HepG2 (cell line): ENCODE data around the gene VAC14. TPM values are rescaled to one million over a fixed set of nuclear protein-coding genes. Genes with fewer than 3 reads are reported as not detected.

Source experiments
- BCL6 ChIP-seq: IDR thresholded peaks from 2 replicates; pipeline ENCODE4 v1.6.1; 2016; ENCODE audit warnings: missing genetic modification reagents, missing compliant biosample characterization
- CTCF ChIP-seq: sonication (generic); formaldehyde crosslinking; IDR thresholded peaks from 2 replicates; pipeline ENCODE4 v1.5.0; 2020; ENCODE audit warnings: mild to moderate bottlenecking, missing genetic modification reagents, moderate library complexity
- FOSL1 ChIP-seq: sonication (generic); formaldehyde crosslinking; IDR thresholded peaks from 2 replicates; pipeline ENCODE4 v1.9.0; 2021; ENCODE audit warnings: missing genetic modification reagents, borderline replicate concordance
- FOXJ3 ChIP-seq: sonication (generic); formaldehyde crosslinking; IDR thresholded peaks from 2 replicates; pipeline ENCODE4 v1.4.0; 2020; ENCODE audit warnings: missing genetic modification reagents, mild to moderate bottlenecking, borderline replicate concordance
- GLMP ChIP-seq: sonication (generic); formaldehyde crosslinking; IDR thresholded peaks from 2 replicates; pipeline ENCODE4 v1.9.0; 2021; ENCODE audit warnings: missing genetic modification reagents, mild to moderate bottlenecking, borderline replicate concordance
- HMG20B ChIP-seq: conservative IDR thresholded peaks from 2 replicates; pipeline ENCODE4 v1.6.1; 2016; ENCODE audit warnings: missing genetic modification reagents, missing compliant biosample characterization
- HOXA3 ChIP-seq: sonication (generic); formaldehyde crosslinking; IDR thresholded peaks from 2 replicates; pipeline ENCODE4 v1.5.0; 2020; ENCODE audit warnings: missing genetic modification reagents
- JARID2 ChIP-seq: sonication (generic); formaldehyde crosslinking; IDR thresholded peaks from 2 replicates; pipeline ENCODE4 v1.8.1; 2023; ENCODE audit warnings: missing genetic modification reagents, inconsistent platforms; ENCODE audit not compliant: insufficient replicate concordance
- JDP2 ChIP-seq: sonication (generic); formaldehyde crosslinking; IDR thresholded peaks from 2 replicates; pipeline ENCODE4 v1.8.1; 2022; ENCODE audit warnings: missing genetic modification reagents, borderline replicate concordance
- KLF13 ChIP-seq: sonication (generic); formaldehyde crosslinking; IDR thresholded peaks from 2 replicates; pipeline ENCODE4 v1.4.0; 2020; ENCODE audit warnings: mild to moderate bottlenecking, missing genetic modification reagents
- LRRFIP1 ChIP-seq: sonication (generic); formaldehyde crosslinking; conservative IDR thresholded peaks from 2 replicates; pipeline ENCODE4 v1.4.0; 2020; ENCODE audit warnings: missing genetic modification reagents
- MYC ChIP-seq: sonication (generic); formaldehyde crosslinking; IDR thresholded peaks from 2 replicates; pipeline ENCODE4 v1.9.0; 2021; ENCODE audit warnings: missing genetic modification reagents, borderline replicate concordance
- NAIF1 ChIP-seq: sonication (generic); formaldehyde crosslinking; IDR thresholded peaks from 2 replicates; pipeline ENCODE4 v1.5.0; 2020; ENCODE audit warnings: mild to moderate bottlenecking, missing genetic modification reagents, borderline replicate concordance
- NFKB2 ChIP-seq: sonication (generic); formaldehyde crosslinking; IDR thresholded peaks from 2 replicates; pipeline ENCODE4 v1.4.0; 2020; ENCODE audit warnings: missing genetic modification reagents, borderline replicate concordance
- PBX2 ChIP-seq: IDR thresholded peaks from 2 replicates; pipeline ENCODE4 v1.6.1; 2016; ENCODE audit warnings: control low read depth
- SMC3 ChIP-seq: IDR thresholded peaks from 2 replicates; pipeline ENCODE4 v1.6.1; 2011; ENCODE audit warnings: low read length, improper control_type of control experiment
- TBP ChIP-seq: sonication (generic); formaldehyde crosslinking; IDR thresholded peaks from 2 replicates; pipeline ENCODE4 v1.5.0; 2020; ENCODE audit warnings: missing genetic modification reagents
- TFE3 ChIP-seq: IDR thresholded peaks from 2 replicates; pipeline ENCODE4 v1.6.1; 2016
- ZBTB38 ChIP-seq: sonication (generic); formaldehyde crosslinking; IDR thresholded peaks from 2 replicates; pipeline ENCODE4 v1.5.1; 2020; ENCODE audit warnings: mild to moderate bottlenecking, missing genetic modification reagents
- ZNF350 ChIP-seq: sonication (generic); formaldehyde crosslinking; IDR thresholded peaks from 2 replicates; pipeline ENCODE4 v1.4.0; 2020; ENCODE audit warnings: mild to moderate bottlenecking, low read depth, missing genetic modification reagents, borderline replicate concordance
- ZNF773 ChIP-seq: sonication (generic); formaldehyde crosslinking; IDR thresholded peaks from 2 replicates; pipeline ENCODE4 v1.4.0; 2020; ENCODE audit warnings: missing genetic modification reagents, borderline replicate concordance
- ZSCAN29 ChIP-seq: sonication (generic); formaldehyde crosslinking; conservative IDR thresholded peaks from 2 replicates; pipeline ENCODE4 v1.4.0; 2020; ENCODE audit warnings: mild to moderate bottlenecking, missing genetic modification reagents
- polyA plus RNA-seq, 8 experiments: library from polyadenylated mRNA; depleted of rRNA in 3 of 8; stranded (reverse) in 7 of 8; unstranded in 1 of 8; fragments of >200 nt; fragmentation: Illumina TruSeq in 4 of 8; extraction: Trizol in 4 of 8; gene quantifications; 2 replicates each; pipeline versions ENCODE4 v1.2.1 to v1.2.3, GENCODE V29; 2011 to 2016; ENCODE audit warnings: low read depth in 4 of 8, missing spikeins in 1 of 8, mixed read lengths in 1 of 8; ENCODE audit not compliant: insufficient read depth in 1 of 8
- total RNA-seq, 5 experiments: library from RNA; depleted of rRNA; stranded (reverse); fragments of >200 nt; fragmentation: Illumina TruSeq; extraction: Trizol; gene quantifications; 2 replicates each; pipeline ENCODE4 v1.2.3, GENCODE V29; 2016; ENCODE audit warnings: low read depth in 1 of 5

The VAC14 gene
- total and polyA plus RNA-seq, 2 of the 13 experiments (the other 11 are each of a cell fraction or from before 2014, with no cell fraction given): 23.5 to 24.6 TPM

- no peak for TF ChIP-seq FOXJ3 (CRISPR knock-in tag)
- TF ChIP-seq ZBTB38 (CRISPR knock-in tag): peak; percentile 28; the same call in 1 of the 2 replicates
- no peak for TF ChIP-seq PBX2 (CRISPR knock-in tag)
- TF ChIP-seq GLMP (CRISPR knock-in tag): no peak
- no peak for TF ChIP-seq HMG20B (CRISPR knock-in tag)
- no peak for TF ChIP-seq TBP (CRISPR knock-in tag)
- TF ChIP-seq MYC (CRISPR knock-in tag): peak; percentile 48; the same call in 1 of the 2 replicates
- TF ChIP-seq JDP2: no peak
- no peak for TF ChIP-seq TFE3
- TF ChIP-seq SMC3: no peak
- TF ChIP-seq BCL6 (CRISPR knock-in tag): no peak
- no peak for TF ChIP-seq KLF13
- no peak for TF ChIP-seq ZSCAN29 (CRISPR knock-in tag)
- no peak for TF ChIP-seq NAIF1
- no peak for TF ChIP-seq ZNF773
- 0 out of 2 replicates have a peak, but pooled peaks have one; percentile 8 for TF ChIP-seq CTCF
- no peak; the same call in 1 of the 2 replicates for TF ChIP-seq HOXA3 (CRISPR knock-in tag)
- TF ChIP-seq JARID2 (CRISPR knock-in tag): no peak
- no peak for TF ChIP-seq ZNF350 (CRISPR knock-in tag)
- TF ChIP-seq FOSL1 (CRISPR knock-in tag): no peak
- TF ChIP-seq LRRFIP1 (CRISPR knock-in tag): no peak
- peak; percentile 31; the same call in 1 of the 2 replicates for TF ChIP-seq NFKB2
Observed at GRCh38 chr16:70723740-70724145, 77.2 kb downstream of the VAC14 start (continued).
